ENCODE measurements around the gene COL17A1.

The COL17A1 gene

DNA sequence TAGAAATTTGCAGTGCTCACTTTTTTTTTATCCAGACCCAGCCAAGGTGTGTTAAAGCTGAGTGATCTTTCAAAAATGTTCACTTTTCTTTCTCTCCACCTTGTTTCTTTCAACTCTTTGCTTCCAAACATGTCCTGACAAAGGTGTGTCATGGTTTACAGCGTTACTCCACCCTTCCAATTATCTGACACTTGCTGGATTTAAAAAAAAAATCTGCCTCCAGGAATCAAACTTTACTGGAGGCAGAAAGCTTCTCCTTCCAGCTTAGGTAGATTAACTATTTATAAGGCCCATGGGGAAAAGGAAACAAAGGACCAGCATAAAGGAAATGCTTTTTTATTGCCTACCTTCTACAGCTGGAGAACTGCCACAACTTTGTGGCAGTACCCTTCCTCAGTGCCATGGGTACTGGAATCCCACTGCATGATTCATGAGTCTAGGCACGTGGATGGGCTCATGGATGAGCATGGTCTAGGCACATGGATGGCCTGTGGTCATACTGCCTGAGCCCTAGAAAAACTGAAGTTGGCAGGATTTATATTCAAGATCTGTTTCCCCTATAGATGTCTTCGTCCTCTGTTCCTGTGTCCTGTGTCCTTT is at the start of gene COL17A1:
Gene COL17A1, minus strand, starts transcription at position 80 of the 600 bp plus-strand sequence. CDS start 5,207 bp downstream, outside the sequence.
- DNase-seq (ENCODE audit: low read depth) = no peak

DNA sequence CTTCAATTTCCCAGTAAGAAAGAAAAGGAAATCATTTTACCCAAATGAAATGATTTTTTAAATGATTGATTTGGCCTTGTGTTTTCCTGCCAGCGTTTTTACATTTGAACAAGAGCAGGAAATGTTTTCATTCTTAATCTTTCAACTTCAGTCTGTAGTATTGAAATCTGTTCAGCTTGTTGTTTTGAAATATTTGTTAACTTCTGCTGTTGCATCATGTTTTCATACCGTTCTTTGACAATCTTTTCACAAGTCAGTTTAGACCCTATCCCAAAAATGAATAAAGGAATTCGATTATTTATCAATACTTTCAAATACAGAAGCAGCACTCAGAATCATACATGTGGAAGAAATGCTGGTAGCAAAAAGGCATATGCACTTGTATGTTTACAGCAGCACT is 44.4 kb upstream of the COL17A1 start:
- DNase-seq (ENCODE audit: low read depth) = no peak

DNA sequence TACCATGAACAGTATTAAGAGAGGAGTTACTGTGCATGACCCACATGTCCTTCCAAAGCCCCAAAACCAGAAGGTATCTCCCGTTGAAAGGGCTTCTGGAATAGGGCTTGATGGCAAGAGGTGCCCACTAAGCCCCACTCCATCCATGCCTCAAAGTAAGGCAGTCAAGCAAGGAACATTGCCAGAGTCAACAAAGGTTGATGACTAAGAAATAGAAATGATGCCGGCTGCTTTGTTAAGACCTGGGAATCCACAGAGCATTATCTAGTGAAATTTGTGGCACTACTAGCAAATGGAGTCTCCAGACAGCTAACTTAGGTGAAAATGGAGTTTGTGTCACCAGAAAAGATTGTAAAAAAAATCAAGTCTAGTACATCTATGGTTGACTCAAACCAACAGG is 42.5 kb upstream of the COL17A1 start:
- no peak for DNase-seq (ENCODE audit: low read depth)

DNA sequence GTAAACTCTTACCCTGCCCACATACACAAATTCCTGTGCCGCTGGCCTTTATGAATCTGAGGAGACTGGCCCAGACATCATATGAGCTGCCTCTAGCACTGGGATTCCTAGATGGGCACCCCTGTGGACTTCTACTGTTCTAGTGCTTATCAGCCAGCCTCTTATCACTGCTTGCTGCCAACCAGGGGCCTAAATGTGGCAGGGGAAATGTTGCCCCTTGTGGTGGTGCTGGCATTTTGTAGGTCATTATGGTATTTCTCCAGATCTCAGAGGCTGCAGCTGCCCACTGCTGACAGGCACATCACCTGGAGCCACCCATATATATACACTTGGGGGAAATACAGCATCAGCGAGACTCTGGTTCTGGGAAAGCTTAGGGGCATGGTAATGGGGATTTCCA is 41.7 kb upstream of the COL17A1 start:
- DNase-seq (ENCODE audit: low read depth) = no peak

DNA sequence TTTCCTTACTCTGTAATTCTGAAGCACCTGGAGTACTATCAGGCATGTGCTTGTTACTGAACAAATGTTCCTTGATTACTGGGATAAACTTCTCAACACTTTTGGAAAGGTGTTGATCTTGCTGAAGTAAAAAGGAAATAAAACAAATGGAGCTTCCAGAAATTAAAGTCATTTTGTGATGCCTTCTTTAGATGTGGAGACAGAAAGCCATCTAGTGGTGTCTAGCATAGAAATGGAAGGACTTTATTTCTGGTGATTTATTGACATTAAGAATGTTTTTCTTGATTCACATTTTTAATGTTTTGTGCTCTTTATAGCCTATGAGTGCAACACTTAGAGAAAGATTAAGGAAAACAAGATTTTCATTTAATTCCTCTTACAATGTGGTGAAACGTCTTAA is 37.7 kb upstream of the COL17A1 start:
- no peak for DNase-seq (ENCODE audit: low read depth)

DNA sequence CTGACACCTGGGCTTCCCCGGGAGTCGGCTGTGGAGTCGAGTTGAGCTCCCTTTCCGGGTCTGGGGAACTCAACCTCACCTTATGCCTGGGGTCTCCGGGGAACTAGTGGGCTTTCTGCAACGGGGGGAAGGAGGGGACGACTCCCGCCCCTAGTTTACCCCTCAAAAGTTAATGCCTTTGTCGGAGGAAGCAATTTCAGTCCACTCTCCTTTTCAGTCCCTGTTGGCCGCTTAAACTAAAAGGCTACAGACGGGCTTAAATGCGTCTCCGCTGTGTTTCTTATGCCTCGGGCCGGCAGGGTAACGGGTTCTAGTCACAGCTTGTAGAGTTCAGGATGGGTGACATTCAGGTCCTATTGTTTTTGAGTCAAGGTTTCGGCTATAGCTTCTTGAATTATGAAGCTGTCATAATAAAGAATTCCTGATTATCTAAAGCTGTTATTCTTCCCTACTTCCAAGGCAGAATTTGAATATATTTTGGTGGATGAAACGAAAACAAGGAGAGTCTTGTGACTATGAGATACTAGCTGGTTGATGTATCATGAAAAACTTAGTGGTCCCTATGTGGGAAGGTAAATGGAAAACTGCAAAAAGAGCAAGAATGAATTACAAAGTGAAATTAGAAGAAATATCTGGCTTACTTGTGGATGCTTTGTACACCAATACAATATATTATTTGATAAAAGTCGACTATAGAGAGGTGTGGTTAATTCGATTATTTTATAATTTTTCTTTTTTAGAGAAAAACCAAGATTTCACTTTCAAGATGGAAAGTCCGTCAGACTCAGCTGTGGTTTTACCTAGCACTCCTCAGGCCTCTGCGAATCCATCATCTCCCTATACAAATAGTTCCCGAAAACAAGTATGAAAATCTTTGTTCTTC is 36.8 kb upstream of the COL17A1 start:
- DNase-seq (ENCODE audit: low read depth) = no peak

DNA sequence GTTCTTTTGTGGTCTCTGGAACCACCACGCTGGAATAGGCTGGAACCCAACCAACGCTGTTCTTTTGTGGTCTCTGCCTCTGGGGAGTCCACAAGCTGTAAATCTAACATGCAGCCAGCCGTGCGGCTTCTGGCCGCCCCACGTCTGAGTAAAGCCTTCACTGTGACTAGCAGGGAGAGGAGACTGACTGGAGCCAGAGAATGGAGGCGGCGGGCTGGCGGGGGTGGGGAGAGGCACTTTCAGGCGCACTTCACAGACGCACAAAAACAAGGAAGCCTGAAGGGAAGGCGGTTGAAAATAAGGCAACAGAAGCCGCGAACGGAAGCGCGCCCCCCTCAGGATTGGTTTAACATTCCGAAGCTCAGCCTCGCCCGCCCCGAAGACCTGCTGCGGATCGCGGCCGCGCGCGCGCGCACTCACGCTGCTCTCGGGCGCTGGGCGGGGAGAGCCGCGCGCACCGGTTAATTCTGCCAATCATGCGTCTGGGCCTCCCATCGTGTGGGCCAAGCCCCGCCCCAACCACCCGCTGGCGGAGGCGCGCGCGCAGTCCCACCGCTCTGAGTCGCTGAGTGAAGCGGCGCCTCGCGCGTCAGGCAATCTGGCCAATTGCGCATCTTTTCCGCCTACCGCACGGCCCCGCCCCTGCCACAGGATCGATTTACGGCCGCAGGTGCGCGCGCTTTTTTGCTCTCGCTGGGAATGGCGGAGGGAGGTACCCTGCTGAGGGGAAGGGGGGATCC is 36.0 kb upstream of the COL17A1 start, which contains the start of gene SFR1:
Gene SFR1, plus strand, starts transcription at position 687 of the 740 bp plus-strand sequence. Its CDS starts 13 bp downstream, at position 700.
- peak; percentile 97 for DNase-seq (ENCODE audit: low read depth)

DNA sequence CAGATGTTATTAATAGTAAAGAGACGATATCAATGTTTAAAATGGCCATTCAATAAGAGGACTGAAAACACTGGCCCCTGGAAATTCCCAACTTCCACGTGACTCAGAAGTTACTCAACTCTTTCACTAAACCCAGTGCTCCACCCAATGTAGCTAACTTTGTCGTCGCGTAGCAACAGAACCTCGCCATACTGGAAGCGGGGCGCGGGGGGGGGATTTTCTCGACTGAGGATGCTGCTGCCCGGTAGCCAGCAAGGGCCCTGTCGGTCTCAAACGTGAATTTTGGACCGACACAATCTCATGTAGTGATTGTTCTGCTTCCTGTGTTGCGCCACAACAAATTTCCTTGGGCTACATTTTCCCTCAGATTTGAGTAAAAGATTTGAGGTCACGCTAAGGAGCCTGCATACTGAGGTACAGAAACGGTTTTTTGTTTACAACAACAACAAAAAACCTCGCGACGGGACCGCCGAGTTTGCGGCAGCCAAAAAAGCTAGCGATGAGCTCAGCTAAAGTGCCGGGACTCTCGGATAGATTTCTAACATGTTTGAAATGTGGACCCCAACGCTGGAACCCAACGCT is 35.3 kb upstream of the COL17A1 start:
- peak; percentile 66 for DNase-seq (ENCODE audit: low read depth)

DNA sequence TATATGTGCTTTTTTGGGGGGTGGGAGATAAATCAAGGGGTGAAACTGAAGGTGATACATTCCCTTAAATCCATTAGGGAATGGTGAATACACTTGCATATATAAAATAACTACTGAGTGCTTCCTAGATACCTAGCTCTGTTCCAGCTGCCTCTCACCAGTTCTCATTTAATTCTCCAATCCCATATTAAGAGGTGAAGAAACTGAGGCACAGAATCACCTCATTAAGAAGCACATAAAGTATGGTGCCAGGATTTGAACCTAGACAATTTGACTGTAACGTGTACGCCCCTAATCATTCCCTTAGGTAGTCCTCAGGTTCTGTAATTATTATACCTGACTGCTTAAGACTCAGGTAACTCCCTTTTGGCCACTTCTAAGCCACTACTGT is 34.8 kb upstream of the COL17A1 start:
- no peak for DNase-seq (ENCODE audit: low read depth)

DNA sequence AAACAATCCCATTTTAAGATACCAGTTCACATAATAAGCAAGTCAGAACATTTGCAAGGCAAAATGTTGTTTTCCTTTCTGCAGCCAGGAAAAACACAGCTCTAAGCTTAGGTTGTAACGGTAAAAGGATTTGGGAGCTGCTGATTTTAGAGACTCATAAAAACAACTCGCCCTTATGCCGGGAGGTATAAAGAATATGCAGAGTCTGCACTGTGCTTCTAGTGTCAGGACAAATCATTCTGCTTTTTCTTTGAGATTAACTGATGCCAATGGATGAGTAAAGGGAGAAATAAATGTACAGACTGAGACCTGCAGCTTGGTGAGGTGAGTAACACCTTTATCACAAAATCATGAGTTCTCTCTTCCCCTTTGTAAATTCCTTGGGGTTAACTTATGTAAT is 34.3 kb upstream of the COL17A1 start:
- no peak for DNase-seq (ENCODE audit: low read depth)

DNA sequence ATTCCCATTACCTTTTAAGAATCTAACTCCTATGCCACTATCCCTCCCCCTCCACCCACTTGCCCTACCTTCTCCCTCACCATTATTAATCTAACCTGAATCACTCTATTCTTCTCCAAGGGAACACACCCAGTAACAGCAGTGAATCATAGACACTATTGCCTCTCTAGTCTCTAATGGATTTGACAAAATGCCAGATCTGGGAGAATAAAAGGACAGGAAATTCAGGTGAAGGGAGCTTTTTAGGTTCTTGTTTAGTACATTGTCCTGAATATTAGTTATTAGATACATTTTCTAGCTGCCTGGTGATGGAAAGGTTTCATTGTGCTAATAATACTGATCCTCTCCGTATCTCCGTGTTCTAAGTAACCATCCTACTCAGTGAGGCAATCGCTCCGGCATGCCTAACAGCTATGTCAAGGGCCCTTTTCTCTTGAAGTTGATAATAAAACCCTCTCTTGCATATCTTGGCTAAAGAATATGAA is 32.2 kb upstream of the COL17A1 start:
- no peak for DNase-seq (ENCODE audit: low read depth)

DNA sequence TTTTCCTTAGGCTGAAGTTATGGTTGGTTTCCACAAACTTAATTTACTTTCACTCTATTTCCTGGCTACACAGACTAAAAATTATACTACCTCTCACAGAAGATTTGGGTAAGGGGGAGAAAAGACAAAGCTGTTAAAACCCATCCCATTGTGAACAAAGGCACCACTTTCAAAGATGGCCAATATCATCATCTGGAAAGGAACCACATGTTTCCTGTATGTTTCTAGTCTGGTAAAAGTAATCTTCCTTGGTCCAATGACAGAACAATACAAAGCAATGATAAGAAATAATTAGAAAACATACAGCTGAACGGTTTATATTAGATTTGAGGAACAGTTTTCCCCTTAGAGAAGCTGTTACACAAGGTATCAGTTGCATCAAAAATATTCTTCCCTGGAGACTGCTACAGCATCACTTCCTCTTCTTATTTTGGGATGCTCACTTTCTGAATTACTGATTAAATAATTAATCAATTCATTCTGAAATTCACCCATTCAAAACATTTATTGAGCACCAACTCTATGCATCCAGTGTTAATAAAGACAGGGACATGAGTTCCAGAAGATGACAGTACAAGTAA is 27.8 kb upstream of the COL17A1 start:
- no peak for DNase-seq (ENCODE audit: low read depth)

DNA sequence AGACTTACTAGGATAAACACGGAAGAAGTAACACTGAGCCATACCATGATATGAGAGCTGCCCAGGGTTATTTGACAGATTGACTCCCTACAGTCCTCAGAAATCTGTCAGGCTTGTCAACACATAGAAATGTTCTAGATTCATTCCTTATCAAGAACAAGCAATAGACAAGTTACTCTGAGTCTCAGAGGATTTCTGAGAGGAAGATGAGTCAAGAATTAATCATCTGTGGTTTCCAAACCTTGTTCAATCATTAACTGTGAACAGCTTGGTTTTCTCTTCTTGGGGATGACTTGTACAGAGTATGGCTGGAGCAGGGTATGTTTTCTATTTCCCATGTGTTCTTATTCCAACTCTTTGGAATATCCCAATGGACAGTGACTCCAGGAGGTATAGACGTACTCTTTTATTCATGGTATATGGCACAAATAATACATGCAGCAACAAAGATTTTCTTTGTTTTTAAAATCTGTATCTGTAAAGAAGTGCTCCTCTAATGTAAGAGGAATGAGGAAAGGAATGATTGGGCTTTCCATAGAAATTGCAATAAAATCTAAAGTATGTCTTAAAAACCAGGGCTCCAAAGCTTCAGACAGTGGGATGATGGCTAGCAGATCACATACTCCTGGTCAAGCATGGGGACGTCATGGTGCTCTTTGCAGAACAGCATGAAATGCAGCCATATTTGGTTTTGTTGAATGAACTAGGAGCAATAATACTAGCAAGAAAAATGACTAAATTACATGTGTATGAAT is 24.4 kb upstream of the COL17A1 start:
- no peak for DNase-seq (ENCODE audit: low read depth)

DNA sequence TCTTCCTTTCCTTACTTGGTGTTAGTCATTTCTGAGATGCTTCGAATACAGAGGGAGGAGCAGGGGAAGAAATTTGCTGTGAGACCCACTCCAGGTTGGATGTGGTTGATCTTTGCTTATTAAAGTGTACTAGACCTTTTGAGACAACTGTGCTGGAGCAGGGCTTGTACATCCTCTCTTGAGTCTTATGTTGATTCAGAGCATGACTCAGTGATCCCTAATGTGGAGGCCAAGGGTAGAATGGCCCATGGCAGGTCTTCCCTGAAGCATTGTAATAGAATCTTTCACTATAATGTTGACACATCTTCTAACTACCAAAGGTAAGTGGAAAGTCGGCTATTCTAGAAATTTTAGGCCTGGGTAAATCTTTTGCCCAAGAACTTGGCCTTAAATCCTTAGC is 19.2 kb upstream of the COL17A1 start:
- no peak for DNase-seq (ENCODE audit: low read depth)

DNA sequence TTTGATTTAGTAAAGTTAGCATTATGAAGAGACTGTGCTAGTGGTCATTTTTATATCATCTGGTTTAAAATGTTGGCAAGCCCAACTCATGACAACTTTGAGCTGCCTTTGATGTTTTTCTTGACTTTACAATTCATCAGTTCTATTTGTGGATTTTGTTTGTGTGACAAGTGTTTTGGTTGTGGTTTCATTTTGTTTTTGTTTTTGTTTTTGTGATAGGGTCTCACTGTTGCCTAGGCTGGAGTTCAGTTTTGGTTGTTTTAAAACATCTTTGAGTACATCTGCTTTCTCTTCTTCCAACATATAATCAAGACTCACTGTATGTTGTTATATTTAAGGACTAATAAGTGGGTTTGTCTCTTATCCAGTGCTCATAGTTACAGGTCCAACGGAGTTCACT is 18.7 kb upstream of the COL17A1 start:
- DNase-seq (ENCODE audit: low read depth) = no peak

DNA sequence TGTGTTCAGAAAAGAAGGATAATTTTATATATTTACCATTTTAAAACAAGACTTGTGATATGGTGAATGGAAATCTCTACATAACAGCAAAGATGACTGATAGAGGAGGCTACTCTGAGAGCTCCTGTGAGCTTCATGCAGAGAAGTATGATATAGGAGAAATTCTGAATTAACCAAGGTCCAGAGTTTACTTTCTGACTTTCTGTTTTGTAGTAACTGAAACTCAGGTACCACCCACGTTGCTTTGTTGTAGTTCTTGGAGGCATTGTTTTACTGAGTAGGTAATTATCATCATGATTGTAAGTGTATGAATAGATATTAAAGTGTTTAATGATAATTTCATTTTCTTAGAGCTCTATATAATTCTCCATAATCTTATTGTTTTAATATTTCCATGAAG is 18.3 kb upstream of the COL17A1 start:
- no peak for DNase-seq (ENCODE audit: low read depth)

DNA sequence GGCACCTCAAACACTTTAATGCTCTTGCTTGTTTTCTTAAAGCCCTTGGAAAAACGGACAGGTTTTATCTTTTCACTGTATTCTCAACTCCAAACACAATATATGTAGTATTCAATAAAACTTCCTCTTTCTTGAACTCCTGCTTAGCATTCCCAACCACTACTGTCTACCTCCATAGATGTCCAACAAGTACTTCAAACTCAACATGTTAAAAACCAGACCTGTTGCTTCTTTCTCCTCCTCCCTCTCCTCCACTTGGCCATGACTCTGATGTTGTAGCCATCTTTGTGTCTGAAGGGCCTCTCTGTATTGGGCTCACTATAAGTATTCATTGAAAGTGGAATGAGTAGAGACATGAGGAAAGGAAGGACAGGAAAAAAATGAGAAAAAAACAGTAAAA is 16.2 kb upstream of the COL17A1 start:
- DNase-seq (ENCODE audit: low read depth) = no peak

DNA sequence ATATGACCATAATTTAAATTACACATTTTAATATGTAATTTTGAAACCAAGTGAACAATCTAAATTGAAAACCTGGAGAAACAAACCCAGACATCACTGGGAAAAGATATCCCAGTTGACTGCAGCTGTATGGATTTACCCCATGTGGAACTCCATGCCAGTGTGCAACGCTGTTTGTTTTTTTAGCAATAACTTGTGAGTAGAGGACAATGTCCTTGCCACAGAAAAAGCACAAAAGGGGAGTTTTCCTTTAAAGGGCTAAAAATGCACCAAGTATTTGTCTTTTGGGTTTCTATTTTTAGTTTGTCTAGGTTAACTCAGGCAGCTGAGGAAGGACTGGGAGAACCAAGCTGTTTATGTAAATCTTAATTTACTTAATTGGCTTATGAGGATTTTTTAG is 15.1 kb upstream of the COL17A1 start:
- DNase-seq (ENCODE audit: low read depth) = no peak

DNA sequence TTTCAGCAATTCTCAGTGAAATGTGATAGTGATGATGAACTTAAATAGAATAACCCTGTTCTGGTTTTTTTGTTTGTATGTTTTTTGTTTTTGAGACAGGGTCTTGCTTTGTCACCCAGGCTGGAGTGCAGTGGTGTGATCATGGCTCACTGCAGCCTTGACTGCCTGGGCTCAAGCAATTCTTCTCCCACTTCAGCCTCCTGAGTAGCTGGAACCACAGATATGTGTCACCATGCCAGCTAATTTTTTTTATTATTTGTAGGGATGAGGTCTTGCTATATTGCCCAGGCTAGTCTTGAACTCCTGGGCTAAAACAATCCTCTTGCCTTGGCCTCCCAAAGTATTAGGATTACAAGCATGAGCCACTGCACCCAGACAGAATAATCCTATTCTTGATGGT is 14.3 kb upstream of the COL17A1 start:
- no peak for DNase-seq (ENCODE audit: low read depth)

DNA sequence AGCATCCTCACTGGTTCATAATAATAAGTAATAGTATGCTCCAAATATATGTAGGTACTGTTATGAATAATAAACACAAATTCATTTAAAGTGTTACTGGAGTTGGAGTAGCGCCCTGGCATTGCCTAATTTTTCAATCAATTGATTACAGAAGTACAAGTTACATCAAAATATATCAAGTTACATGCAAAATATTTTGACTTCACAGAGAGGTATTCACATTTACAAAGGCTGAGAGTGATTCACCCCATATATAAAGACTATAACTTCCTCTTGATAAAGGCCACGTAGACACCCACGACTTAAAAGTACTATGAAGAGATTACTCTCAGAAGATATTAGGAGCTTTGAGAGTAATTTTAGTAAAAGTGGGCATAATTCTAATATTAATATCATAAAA is 13.6 kb upstream of the COL17A1 start:
- DNase-seq (ENCODE audit: low read depth) = no peak

DNA sequence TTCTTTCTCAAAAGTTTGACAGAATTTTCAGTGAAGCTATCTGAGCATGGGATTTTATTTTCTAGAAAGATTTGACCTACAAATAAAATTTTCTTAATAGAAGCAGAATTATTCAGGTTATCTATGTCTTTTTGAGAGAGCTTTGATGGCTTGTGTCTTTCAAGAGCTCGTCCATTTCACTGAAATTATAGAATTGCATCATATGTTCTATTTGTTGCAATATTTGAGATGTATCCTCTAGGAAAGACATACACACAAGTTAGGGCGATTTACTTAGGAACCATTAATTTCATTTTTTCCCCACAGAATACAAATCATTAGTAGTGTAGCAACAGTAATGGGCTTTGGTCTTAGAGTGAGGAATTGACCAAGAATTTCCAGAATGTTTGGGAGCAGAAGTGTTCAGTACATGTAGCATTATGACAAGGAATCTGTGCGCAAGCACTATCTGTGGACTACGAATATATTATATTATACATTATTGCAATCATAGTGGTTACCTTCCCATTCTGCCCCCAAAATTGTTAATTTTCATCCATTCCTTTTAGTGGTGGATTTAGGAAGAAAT is 12.8 kb upstream of the COL17A1 start:
- DNase-seq (ENCODE audit: low read depth) = no peak

Data from stimulated activated CD8-positive, alpha-beta memory T cell treated with anti-CD3 and anti-CD28 coated beads, Interleukin-7, amount 100 ng/mL, for 24 hours (primary cell).